Islet precursor cell (in vitro differentiated cells): ENCODE data around the gene IGF1R.

ENCODE experiments used
- DNase-seq: peaks from one replicate; pipeline ENCODE4 v3.0.0-alpha.2; 2018

Gene IGF1R

DNA sequence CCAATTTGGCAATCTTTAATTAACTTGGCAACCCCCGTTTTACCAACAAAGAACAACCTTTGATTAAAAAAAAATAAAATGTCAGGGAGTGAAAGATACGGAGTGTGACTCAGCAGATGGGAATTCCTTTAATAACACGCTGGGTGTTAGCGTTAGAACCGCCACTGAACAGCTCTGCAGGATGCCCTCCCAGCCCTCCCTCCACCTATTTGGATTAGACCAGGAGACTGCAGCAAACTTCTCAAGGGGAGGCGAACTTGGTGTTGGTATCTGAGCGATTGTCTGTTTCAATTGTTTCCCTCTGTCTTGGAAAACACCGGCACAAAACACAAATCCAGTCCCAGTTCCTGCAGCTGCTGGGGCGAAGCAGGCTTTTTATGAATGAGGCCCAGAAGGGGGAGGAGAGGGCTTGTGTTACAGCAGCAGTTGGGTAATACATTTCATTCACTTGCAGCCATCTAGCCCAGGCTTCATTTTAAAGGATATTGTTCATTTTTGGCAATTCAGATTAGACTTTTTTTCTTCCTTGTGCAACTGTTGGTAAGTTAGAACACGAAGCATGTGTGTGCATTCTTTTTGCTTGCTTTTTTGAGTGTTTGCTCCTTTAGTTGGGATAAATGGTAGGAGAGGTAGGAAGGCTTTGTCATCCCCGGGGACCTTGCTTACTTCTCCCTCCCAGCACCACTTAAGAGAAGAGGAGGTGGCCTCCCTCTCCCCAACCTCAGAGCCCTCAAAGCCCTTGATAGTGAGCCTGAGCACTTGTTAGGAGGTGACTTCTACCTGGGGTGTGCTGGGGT lies 152.3 kb downstream of the IGF1R start:
- DNase-seq: peak; percentile 84

- DNase-seq: peak; percentile 38
Measured at GRCh38 chr15:98801234-98801561, 152.9 kb downstream of the IGF1R start.

- DNase-seq: peak; percentile 28
Measured at GRCh38 chr15:98802187-98802586, 153.8 kb downstream of the IGF1R start.

DNA sequence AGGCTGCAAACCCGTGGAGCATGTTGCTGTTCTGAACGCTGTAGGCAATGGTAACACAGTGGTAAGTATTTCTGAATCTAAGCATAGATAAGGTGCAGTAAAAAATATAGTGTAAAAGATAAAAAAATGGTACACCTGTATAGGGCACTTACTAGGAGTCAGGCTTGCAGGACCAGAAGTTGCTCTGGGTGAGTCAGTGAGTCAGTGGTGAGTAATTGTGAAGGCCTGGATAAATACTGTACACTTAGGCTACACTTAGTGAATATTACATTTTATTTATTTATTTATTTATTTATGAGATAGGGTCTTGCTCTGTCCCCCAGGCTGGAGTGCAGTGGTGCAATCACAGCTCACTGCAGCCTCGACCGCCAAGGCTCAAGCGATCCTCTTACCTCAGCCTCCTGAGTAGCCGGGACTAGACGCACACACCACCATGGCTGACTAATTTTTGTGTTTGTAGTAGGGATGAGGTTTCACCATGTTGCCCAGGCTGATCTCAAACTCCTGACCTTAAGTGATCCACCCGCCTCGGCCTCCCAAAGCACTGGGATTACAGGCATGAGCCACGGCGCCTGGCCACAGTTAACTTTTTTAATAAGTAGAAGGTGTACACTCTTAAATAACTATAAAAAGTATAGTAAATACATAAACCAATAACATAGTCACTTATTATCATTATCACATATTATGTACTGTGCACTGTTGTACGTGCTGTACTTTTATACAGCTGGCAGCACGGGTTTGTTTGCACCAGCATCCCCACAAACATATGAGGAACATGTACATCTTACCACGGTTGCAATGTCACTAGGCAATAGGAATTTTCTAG lies 155.1 kb downstream of the IGF1R start:
- peak; percentile 44 for DNase-seq

DNA sequence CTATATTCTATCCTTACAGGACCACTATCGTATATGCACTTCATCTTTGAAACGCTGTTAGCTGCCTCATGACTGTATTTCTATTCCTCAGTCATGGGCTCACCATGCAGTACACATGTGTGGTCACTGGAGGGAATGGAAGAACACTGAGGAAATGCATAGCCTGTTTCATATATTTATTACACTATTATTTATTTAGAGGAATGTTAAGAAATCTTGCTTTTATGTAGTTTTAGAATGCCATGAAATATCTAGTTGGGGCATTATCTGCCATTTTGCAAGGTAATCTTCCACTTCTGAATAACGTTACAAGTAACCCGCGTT lies 155.7 kb downstream of the IGF1R start:
- no peak for DNase-seq

GRCh38 chr15:98805434-98806274 lies 157.3 kb downstream of the IGF1R start:
- no peak for DNase-seq

GRCh38 chr15:98806275-98806895 lies 158.0 kb downstream of the IGF1R start:
- no peak for DNase-seq

DNA sequence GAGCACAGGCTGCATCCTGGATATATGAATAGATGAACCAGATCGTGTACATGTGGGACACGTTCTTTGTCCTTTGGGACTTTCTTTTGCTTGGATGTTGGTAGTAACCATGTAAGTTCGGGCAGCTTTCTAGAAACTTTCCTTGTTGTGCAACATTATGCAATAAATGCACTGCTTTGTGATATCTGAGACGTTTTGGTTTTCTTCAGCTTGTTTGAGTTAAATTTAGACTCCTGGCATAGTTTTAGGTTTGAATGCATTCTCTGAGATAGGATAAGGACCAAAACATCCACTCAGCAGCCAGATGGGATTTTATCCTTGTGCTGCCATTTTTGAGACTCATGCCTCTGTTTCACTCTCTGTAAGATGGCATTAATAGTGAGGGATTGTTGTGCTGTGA lies 158.9 kb downstream of the IGF1R start:
- DNase-seq: no peak

DNA sequence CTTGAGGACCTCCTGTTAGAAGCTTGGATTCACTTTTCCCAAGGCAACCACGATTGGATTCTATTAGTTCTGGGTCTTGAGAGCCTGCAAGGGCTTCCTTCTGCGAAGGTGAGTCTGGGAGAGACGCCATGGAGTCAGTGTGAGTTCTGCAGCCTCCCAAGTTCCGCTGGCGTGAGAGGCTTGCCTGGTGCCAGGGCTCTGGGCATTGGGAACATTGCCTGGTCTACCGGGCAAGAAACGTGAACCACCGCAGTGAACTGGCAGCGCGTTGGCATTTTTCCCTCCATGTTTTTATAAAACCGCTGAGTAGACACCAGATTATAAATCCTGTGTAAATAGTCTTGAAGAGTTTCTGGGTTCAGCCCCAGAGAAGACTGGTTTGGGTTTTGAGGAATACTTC lies 160.9 kb downstream of the IGF1R start:
- peak; percentile 40 for DNase-seq

- no peak for DNase-seq
Measured at GRCh38 chr15:98812716-98813446, 164.5 kb downstream of the IGF1R start.

DNA sequence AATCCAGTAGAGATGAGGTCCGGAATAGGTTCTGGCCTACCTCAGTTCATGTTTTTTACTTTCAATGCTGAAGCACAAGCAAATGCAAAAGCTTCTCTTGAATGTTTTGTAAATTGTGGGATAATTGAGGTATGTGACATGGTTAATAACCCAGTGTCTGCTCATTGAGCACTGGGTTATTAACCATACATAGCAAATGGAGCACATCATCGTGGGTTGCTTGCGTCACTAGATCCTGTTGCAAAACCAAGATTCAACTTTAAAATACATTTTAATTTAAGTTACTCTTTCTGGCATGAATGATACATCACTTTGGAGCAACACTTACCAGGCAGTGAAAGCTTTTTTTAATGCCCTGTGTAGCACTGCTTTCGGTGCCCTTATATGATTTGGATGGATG lies 165.6 kb downstream of the IGF1R start:
- DNase-seq: no peak

DNA sequence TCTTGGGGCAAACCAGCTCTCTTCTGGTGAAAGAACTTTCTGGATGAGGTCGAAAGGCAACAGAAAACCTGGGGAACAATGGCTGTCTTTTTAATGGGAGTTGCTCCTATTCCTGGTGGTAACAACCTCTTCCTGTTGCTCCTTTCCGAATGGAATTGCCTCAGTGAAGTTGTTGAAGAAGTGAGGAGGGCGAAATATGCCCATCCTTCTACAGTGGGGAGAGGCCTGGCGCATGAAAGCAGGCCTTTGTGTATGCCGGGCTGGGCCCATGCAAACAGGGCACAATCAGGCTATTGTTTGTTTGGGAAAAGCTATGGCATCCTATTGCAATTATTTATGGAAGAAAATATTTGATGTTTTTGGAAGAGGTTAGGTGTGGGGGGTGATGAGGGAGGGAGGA lies 166.9 kb downstream of the IGF1R start:
- no peak for DNase-seq

DNA sequence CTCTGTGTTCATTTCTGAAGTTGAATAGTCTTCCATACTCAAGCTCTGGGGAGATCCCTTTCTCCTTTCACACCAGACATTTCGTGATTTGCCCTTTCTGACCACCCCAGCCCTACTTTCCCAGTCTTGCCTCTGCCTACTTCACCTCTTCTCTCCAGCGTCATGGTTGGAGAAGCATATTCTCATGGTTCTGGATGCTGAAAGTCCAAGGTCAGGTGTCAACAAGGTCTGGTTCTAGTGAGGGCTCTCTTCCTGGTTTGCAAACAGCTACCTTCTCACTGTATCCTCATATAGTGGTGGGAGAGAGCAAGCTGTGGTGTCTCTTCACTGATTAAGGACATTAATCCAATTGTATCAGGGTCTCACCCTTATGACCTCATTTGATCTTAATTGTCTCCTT lies 169.4 kb downstream of the IGF1R start:
- DNase-seq: no peak

- DNase-seq: no peak
Measured at GRCh38 chr15:98823012-98823458, 174.7 kb downstream of the IGF1R start.

DNA sequence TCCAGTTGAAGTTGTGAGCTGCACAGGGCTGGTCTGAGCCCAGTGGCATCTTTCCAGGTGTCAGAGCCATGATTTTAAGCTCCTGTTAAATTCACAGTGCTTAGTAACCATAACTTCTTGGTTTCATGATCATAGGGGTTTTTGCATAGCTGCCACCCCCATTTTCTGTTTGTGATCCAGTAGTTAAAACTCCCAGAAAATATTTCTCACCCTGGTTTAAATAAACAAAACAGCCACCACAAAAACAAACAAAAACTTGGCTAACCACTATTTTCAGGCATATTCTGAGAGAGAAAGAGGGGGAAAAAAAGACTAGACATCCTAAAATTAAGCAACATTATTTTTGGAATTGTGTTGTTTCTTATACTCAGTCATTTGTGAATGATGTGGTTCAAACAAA lies 175.3 kb downstream of the IGF1R start:
- no peak for DNase-seq

DNA sequence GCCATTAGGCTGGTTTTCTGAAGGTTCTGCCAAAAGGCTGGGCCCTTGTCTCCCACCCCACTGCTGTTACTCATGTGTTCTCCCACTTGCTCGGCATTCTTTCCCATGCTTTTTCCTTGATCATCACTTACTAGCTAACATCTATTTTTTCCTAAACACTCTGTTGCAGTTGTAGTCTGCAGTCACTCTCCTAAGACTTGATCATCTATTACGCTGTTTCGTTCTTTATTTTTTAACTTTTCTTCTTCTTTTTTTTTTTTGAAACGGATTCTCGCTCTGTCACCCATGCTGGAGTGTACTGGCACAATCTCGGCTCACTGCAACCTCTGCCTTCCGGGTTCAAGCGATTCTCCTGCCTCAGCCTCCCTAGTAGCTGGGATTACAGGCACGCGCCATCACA lies 176.3 kb downstream of the IGF1R start:
- DNase-seq: no peak

GRCh38 chr15:98826658-98827057 lies 178.3 kb downstream of the IGF1R start:
- no peak for DNase-seq

DNA sequence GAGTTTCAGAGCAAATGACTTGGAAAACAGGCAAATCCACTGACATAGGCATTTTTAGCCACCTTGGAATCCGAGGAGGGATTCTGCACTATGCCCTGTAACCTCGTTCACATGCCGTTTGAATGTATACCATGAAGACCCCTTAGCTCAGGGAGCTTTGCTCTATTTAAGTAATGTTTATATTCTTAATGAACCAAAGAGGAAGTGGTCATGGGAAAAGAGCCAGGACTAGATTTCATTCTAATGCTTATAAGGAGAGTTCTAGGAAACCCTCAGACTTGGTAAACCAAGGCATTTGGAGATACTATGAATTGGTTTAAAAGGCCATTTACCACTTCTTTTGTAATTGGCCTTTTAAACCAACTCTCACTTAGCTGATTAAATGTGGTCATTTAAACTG lies 178.9 kb downstream of the IGF1R start:
- DNase-seq: no peak

- no peak for DNase-seq
Measured at GRCh38 chr15:98830034-98830634, 181.8 kb downstream of the IGF1R start.

GRCh38 chr15:98834976-98835375 lies 186.6 kb downstream of the IGF1R start:
- DNase-seq: no peak

GRCh38 chr15:98835876-98836275 lies 187.5 kb downstream of the IGF1R start:
- DNase-seq: no peak
